Activated naive CD4-positive, alpha-beta T cell treated with anti-CD3 and anti-CD28 coated beads, Interleukin-2, amount 50 U/mL, for 24 hours (primary cell): Measurements from ENCODE around the gene CNN1.

ENCODE experiments used
- H3K27ac Mint-ChIP-seq: one replicate; pipeline ENCODE4 v1.8.0; 2021; ENCODE audit warnings: mild to moderate bottlenecking, mixed read lengths
- H3K27me3 Mint-ChIP-seq: one replicate; pipeline ENCODE4 v1.8.0; 2021; ENCODE audit warnings: mixed read lengths
- H3K36me3 Mint-ChIP-seq: one replicate; pipeline ENCODE4 v1.8.0; 2021; ENCODE audit warnings: mixed read lengths
- H3K4me1 Mint-ChIP-seq: one replicate; pipeline ENCODE4 v1.8.0; 2021; ENCODE audit warnings: mixed read lengths
- H3K4me3 Mint-ChIP-seq: one replicate; pipeline ENCODE4 v1.8.0; 2021; ENCODE audit warnings: mild to moderate bottlenecking, mixed read lengths
- H3K9me3 Mint-ChIP-seq: one replicate; pipeline ENCODE4 v1.8.0; 2021; ENCODE audit warnings: mixed read lengths

The CNN1 gene

GRCh38 chr19:11510444-11510843, 28.2 kb upstream of the CNN1 start:
- Mint-ChIP-seq H3K36me3 (peaks cover 6% of the 10 kb centered on the region), H3K9me3 (no peaks in the 10 kb centered on the region), H3K27me3 (no peaks in the 10 kb centered on the region)

GRCh38 chr19:11513946-11514345, 24.7 kb upstream of the CNN1 start:
- peaks cover 6% of the 10 kb centered on the region for H3K36me3 Mint-ChIP-seq
- no peak overlapping the region for H3K27ac Mint-ChIP-seq
- H3K4me3 Mint-ChIP-seq = no peak overlapping the region
- no peaks in the 10 kb centered on the region for H3K9me3 Mint-ChIP-seq
- no peaks in the 10 kb centered on the region for H3K27me3 Mint-ChIP-seq
- no peaks in the 10 kb centered on the region for H3K4me1 Mint-ChIP-seq

More at GRCh38 chr19:11510444-11510843, 28.2 kb upstream of the CNN1 start:
- Mint-ChIP-seq H3K4me3 (no peak overlapping the region), H3K4me1 (peaks cover 7% of the 10 kb centered on the region), H3K27ac (no peak overlapping the region)

- Mint-ChIP-seq H3K4me3 (no peak overlapping the region), H3K36me3 (peaks cover 7% of the 10 kb centered on the region), H3K9me3 (no peaks in the 10 kb centered on the region)
These were observed 19.5 kb upstream of the CNN1 start for GRCh38 chr19:11519138-11519537.

GRCh38 chr19:11528551-11529341, 9.9 kb upstream of the CNN1 start, which contains the start of gene ECSIT:
TSS of gene ECSIT (minus strand) at chr19:11529134. CDS start at chr19:11519170, 9,964 bp downstream.
- H3K36me3 Mint-ChIP-seq = peaks cover 2% of the 10 kb centered on the region
- peaks cover 28% of the 10 kb centered on the region for H3K4me1 Mint-ChIP-seq
- no peaks in the 10 kb centered on the region for H3K9me3 Mint-ChIP-seq
- no peaks in the 10 kb centered on the region for H3K27me3 Mint-ChIP-seq
- H3K27ac Mint-ChIP-seq = peak within 1 kb of the TSS; percentile 93
- peak within 1 kb of the TSS; percentile 96 for H3K4me3 Mint-ChIP-seq

More at GRCh38 chr19:11519138-11519537, 19.5 kb upstream of the CNN1 start:
- Mint-ChIP-seq H3K27ac (no peak overlapping the region), H3K4me1 (peaks cover 8% of the 10 kb centered on the region), H3K27me3 (no peaks in the 10 kb centered on the region)

DNA sequence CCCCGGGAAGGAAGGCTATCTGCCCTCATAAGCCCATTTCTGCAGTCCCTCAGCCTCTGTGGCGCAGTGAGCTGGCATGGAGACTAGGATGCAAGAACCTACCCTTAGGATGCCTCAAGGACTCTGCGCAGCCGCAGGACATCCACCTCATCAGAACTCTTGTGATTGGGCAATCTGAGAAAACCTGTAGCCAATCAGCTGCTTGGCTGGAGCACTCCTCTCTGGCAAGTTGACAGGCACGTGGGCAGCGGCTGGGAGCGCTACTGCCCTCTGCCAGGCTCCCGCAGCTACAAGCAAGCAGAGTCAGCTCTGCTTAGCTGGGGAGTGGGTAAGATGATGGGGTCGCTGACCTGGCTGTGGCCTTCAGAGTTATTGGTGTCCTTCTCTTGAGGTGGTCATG, 8.2 kb upstream of the CNN1 start:
- Mint-ChIP-seq H3K27ac (no peak overlapping the region), H3K9me3 (no peaks in the 10 kb centered on the region), H3K4me3 (no peak overlapping the region), H3K36me3 (peaks cover 2% of the 10 kb centered on the region), H3K4me1 (peaks cover 35% of the 10 kb centered on the region), H3K27me3 (no peaks in the 10 kb centered on the region)

GRCh38 chr19:11534538-11534937, 4.1 kb upstream of the CNN1 start:
- no peak overlapping the region for H3K4me3 Mint-ChIP-seq
- no peaks in the 10 kb centered on the region for H3K9me3 Mint-ChIP-seq
- peaks cover 4% of the 10 kb centered on the region for H3K27me3 Mint-ChIP-seq
- H3K36me3 Mint-ChIP-seq = no peaks in the 10 kb centered on the region
- peaks cover 19% of the 10 kb centered on the region for H3K4me1 Mint-ChIP-seq
- peak overlapping the region; percentile 57 for H3K27ac Mint-ChIP-seq

DNA sequence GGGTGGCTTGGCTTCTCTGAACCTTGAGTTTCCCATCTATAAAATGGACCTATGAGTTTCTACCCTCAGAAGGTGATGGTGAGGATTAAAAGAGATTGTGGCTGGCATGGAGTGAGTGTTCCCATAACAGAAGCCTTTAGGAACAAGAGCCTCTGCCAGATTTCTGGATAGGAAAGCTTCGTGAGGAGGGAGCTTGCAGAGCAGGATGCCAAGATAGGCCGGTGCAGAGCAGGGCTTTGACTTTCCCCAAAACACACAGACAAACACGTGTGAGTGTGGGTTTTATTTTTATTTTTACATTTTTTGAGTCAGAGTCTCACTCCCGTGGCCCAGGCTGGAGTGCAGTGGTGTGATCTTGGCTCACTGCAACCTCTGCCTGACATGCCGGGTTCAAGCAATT, 3.7 kb upstream of the CNN1 start:
- H3K9me3 Mint-ChIP-seq = no peaks in the 10 kb centered on the region
- no peak overlapping the region for H3K27ac Mint-ChIP-seq
- peaks cover 4% of the 10 kb centered on the region for H3K27me3 Mint-ChIP-seq
- H3K4me1 Mint-ChIP-seq = peaks cover 19% of the 10 kb centered on the region
- no peaks in the 10 kb centered on the region for H3K36me3 Mint-ChIP-seq
- H3K4me3 Mint-ChIP-seq = no peak overlapping the region

- peak overlapping the region; percentile 38 for H3K27ac Mint-ChIP-seq
- H3K4me1 Mint-ChIP-seq = peaks cover 19% of the 10 kb centered on the region
- peaks cover 8% of the 10 kb centered on the region for H3K27me3 Mint-ChIP-seq
- H3K36me3 Mint-ChIP-seq = no peaks in the 10 kb centered on the region
- no peaks in the 10 kb centered on the region for H3K9me3 Mint-ChIP-seq
- peak overlapping the region; percentile 71 for H3K4me3 Mint-ChIP-seq
These were observed 2.7 kb upstream of the CNN1 start for GRCh38 chr19:11535792-11536595.

GRCh38 chr19:11539495-11540365, 1.1 kb downstream of the CNN1 start:
- H3K36me3 Mint-ChIP-seq = no peaks in the 10 kb centered on the region

DNA sequence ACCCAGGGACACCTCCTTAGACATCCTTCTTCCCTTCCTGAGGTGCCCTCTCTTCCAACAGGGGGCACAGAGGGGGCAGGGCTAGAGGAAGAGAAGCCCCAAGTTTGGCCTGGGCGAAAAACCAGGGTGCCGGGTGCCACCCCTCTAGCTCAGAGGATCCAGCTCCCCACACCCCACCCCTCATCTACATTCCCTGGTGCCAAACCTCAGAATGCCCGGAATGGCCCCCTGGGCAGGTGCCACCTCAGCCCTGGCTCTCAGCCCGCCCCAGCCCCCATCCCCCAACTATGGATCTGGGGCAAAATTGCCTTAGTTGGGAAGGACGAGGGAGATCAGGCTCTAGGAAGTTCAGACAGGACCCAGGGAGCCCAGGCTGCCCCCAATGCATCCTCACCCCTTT, 2.0 kb downstream of the CNN1 start:
- Mint-ChIP-seq H3K4me3 (no peak overlapping the region), H3K36me3 (no peaks in the 10 kb centered on the region), H3K27me3 (peaks cover 10% of the 10 kb centered on the region), H3K9me3 (no peaks in the 10 kb centered on the region), H3K27ac (no peak overlapping the region), H3K4me1 (peaks cover 3% of the 10 kb centered on the region)

More at GRCh38 chr19:11539495-11540365, 1.1 kb downstream of the CNN1 start:
- H3K9me3 Mint-ChIP-seq = no peaks in the 10 kb centered on the region
- no peak overlapping the region for H3K4me3 Mint-ChIP-seq
- H3K4me1 Mint-ChIP-seq = peaks cover 9% of the 10 kb centered on the region
- no peak overlapping the region for H3K27ac Mint-ChIP-seq
- H3K27me3 Mint-ChIP-seq = peaks cover 10% of the 10 kb centered on the region

DNA sequence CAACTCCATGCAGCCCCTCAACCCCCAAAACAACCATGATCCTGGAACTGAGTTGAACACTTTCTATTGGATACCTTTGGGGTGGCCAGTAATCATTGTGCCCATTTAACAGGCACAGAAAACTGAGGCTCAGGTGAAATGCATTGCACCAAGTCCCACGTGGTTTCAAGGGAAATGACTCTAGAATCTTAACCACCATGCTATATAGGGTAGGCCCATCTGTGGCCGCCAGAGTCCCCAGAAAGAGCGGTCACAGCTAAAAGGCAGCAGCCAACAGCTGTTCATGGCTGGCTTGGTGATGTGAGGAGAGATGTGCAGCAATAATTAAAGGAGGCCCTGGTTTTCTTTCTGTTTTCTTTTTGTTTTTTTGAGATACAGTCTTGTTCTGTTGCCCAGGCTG, 2.6 kb downstream of the CNN1 start:
- H3K4me3 Mint-ChIP-seq = no peak overlapping the region
- peaks cover 10% of the 10 kb centered on the region for H3K27me3 Mint-ChIP-seq
- H3K36me3 Mint-ChIP-seq = no peaks in the 10 kb centered on the region
- H3K27ac Mint-ChIP-seq = no peak overlapping the region
- no peaks in the 10 kb centered on the region for H3K4me1 Mint-ChIP-seq
- H3K9me3 Mint-ChIP-seq = no peaks in the 10 kb centered on the region

DNA sequence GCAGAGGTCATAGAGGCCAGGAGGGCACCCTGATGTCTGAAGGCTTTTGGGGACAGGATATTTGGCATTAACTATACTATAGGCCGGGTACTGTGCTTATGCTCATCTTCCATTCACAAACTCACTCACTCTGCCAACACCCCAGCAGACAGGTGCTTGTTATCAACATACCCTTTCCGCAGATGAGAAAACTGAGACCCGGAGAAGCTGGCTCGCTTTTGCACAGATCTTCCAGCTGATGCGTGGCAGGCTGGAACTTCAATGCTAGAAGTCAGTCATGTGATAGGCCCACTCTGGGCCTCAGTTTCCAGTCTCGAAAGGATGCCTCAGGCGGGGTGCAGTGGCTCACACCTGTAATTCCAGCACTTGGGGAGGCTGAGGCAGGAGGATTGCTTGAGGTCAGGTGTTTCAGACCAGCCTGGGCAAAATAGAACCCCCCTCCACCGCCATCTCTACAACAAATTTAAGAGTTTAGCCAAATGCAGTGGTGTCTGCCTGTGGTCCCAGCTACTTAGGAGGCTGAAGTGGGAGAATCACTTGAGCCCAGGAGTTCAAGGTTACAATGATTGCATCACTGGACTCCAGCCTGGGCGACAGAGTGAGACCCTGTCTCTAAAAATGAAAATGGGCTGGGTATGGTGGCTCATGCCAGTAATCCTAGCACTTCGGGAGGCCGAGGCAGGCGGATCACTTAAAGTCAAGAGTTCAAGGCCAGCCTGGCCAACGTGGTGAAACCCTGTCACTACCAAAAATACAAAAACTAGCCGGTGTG, 9.5 kb downstream of the CNN1 start:
- no peaks in the 10 kb centered on the region for H3K9me3 Mint-ChIP-seq
- no peaks in the 10 kb centered on the region for H3K27me3 Mint-ChIP-seq

DNA sequence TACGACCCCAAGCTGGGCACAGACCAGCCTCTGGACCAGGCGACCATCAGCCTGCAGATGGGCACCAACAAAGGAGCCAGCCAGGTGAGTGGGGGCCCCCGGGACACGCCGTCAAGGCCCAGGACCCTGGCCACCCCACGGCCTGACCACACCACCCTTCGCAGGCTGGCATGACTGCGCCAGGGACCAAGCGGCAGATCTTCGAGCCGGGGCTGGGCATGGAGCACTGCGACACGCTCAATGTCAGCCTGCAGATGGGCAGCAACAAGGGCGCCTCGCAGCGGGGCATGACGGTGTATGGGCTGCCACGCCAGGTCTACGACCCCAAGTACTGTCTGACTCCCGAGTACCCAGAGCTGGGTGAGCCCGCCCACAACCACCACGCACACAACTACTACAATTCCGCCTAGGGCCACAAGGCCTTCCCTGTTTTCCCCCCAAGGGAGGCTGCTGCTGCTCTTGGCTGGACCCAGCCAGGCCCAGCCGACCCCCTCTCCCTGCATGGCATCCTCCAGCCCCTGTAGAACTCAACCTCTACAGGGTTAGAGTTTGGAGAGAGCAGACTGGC, 10.8 kb downstream of the CNN1 start:
- Mint-ChIP-seq H3K36me3 (no peaks in the 10 kb centered on the region), H3K27ac (no peak overlapping the region), H3K4me3 (no peak overlapping the region), H3K9me3 (no peaks in the 10 kb centered on the region), H3K27me3 (no peaks in the 10 kb centered on the region), H3K4me1 (peaks cover 3% of the 10 kb centered on the region)

More for the DNA sequence above, 9.5 kb downstream of the CNN1 start:
- no peaks in the 10 kb centered on the region for H3K36me3 Mint-ChIP-seq
- no peak overlapping the region for H3K4me3 Mint-ChIP-seq
- H3K4me1 Mint-ChIP-seq = no peaks in the 10 kb centered on the region
- H3K27ac Mint-ChIP-seq = no peak overlapping the region

GRCh38 chr19:11550265-11550664, 11.6 kb downstream of the CNN1 start:
- Mint-ChIP-seq H3K27ac (no peak overlapping the region), H3K4me3 (no peak overlapping the region), H3K9me3 (no peaks in the 10 kb centered on the region)

More at GRCh38 chr19:11550265-11550664, 11.6 kb downstream of the CNN1 start:
- Mint-ChIP-seq H3K27me3 (no peaks in the 10 kb centered on the region), H3K36me3 (no peaks in the 10 kb centered on the region), H3K4me1 (peaks cover 5% of the 10 kb centered on the region)
